GM12878 (cell line): ENCODE data around the gene ORM2.

Source experiments
- BRCA1 ChIP-seq: IDR thresholded peaks from 2 replicates; pipeline ENCODE4 v1.6.1; 2011; ENCODE audit warnings: low read depth, low read length, improper control_type of control experiment
- CBX5 ChIP-seq: sonication (generic); IDR thresholded peaks from 2 replicates; pipeline ENCODE4 v1.6.1; 2016; ENCODE audit warnings: low read depth, moderate library complexity, mild to moderate bottlenecking, inconsistent platforms
- CEBPZ ChIP-seq: fragments of 150-350 bp; IDR thresholded peaks from 2 replicates; pipeline ENCODE4 v1.6.1; 2016; ENCODE audit warnings: low read depth, low read length
- CHD2 ChIP-seq: IDR thresholded peaks from 2 replicates; pipeline ENCODE4 v1.6.1; 2011; ENCODE audit warnings: low read depth, low read length, improper control_type of control experiment, borderline replicate concordance
- MXI1 ChIP-seq: fragments of 150-350 bp; IDR thresholded peaks from 2 replicates; pipeline ENCODE4 v1.6.1; 2011; ENCODE audit warnings: low read depth, mild to moderate bottlenecking, inconsistent platforms, low read length, improper control_type of control experiment
- POLR2AphosphoS5 ChIP-seq: IDR thresholded peaks from 2 replicates; pipeline ENCODE4 v1.6.1; 2011; ENCODE audit warnings: mild to moderate bottlenecking, low read length, inconsistent platforms
- SP1 ChIP-seq: IDR thresholded peaks from one replicate; pipeline ENCODE4 v1.6.1; 2011; ENCODE audit warnings: low read depth, low read length
- TCF7 ChIP-seq: IDR thresholded peaks from 2 replicates; pipeline ENCODE4 v1.6.1; 2014; ENCODE audit warnings: antibody characterized with exemption, borderline replicate concordance
- TF ChIP-seq, protein P1 (sequence below), 3 experiments: IDR thresholded peaks in 2 of 3; conservative IDR thresholded peaks in 1 of 3; 2 replicates each; pipeline ENCODE4 v1.5.1; 2011; ENCODE audit warnings: low read depth in 3 of 3, low read length in 3 of 3, mild to moderate bottlenecking in 3 of 3, control low read depth in 2 of 3, moderate library complexity in 2 of 3, inconsistent platforms in 1 of 3, mixed read lengths in 1 of 3; ENCODE audit not compliant: control insufficient read depth in 2 of 3, insufficient read depth in 1 of 3; ENCODE audit errors: extremely low read depth in 1 of 3
- TF ChIP-seq, protein P2 (sequence below): fragments of 450-650 bp; IDR thresholded peaks from 2 replicates; pipeline ENCODE4 v1.6.1; 2017; ENCODE audit warnings: mild to moderate bottlenecking

- TF ChIP-seq SP1 (no peak), TCF7 (no peak), CHD2 (no peak), BRCA1 (no peak), POLR2AphosphoS5 (no peak), MXI1 (no peak), CBX5 (no peak), CEBPZ (no peak)
- TF ChIP-seq, protein P1, sequence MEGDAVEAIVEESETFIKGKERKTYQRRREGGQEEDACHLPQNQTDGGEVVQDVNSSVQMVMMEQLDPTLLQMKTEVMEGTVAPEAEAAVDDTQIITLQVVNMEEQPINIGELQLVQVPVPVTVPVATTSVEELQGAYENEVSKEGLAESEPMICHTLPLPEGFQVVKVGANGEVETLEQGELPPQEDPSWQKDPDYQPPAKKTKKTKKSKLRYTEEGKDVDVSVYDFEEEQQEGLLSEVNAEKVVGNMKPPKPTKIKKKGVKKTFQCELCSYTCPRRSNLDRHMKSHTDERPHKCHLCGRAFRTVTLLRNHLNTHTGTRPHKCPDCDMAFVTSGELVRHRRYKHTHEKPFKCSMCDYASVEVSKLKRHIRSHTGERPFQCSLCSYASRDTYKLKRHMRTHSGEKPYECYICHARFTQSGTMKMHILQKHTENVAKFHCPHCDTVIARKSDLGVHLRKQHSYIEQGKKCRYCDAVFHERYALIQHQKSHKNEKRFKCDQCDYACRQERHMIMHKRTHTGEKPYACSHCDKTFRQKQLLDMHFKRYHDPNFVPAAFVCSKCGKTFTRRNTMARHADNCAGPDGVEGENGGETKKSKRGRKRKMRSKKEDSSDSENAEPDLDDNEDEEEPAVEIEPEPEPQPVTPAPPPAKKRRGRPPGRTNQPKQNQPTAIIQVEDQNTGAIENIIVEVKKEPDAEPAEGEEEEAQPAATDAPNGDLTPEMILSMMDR (IDR thresholded peaks at IDR 0.05 in 2 of 3, conservative IDR thresholded peaks at IDR 0.05 in 1 of 3; ENCODE audit: control insufficient read depth in 2 of 3, extremely low read depth in 1 of 3, insufficient read depth in 1 of 3, low read depth in 3 of 3, low read length in 3 of 3): no peak
- TF ChIP-seq, protein P2, sequence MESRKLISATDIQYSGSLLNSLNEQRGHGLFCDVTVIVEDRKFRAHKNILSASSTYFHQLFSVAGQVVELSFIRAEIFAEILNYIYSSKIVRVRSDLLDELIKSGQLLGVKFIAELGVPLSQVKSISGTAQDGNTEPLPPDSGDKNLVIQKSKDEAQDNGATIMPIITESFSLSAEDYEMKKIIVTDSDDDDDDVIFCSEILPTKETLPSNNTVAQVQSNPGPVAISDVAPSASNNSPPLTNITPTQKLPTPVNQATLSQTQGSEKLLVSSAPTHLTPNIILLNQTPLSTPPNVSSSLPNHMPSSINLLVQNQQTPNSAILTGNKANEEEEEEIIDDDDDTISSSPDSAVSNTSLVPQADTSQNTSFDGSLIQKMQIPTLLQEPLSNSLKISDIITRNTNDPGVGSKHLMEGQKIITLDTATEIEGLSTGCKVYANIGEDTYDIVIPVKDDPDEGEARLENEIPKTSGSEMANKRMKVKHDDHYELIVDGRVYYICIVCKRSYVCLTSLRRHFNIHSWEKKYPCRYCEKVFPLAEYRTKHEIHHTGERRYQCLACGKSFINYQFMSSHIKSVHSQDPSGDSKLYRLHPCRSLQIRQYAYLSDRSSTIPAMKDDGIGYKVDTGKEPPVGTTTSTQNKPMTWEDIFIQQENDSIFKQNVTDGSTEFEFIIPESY: no peak
Measured at GRCh38 chr9:114313186-114313585, 16.5 kb upstream of the ORM2 start.
